K562 (cell line): Measurements from ENCODE around the gene SLC46A3.

Experiments
- BRD9 ChIP-seq: fragments of 450-650 bp; IDR thresholded peaks from 2 replicates; pipeline ENCODE4 v1.6.1; 2018; ENCODE audit warnings: low read depth; ENCODE audit not compliant: partially characterized antibody
- ELF4 ChIP-seq: fragments of 450-650 bp; formaldehyde crosslinking; IDR thresholded peaks from 2 replicates; pipeline ENCODE4 v1.4.0; 2022; ENCODE audit warnings: missing genetic modification characterization
- EP300 ChIP-seq: IDR thresholded peaks from 2 replicates; pipeline ENCODE4 v1.6.1; 2012; ENCODE audit warnings: low read length, improper control_type of control experiment
- GABPA ChIP-seq: fragments of 200-800 bp; sonication (Bioruptor generic); conservative IDR thresholded peaks from 2 replicates; pipeline ENCODE4 v1.6.1; 2016; ENCODE audit warnings: low read depth, missing genetic modification characterization, missing compliant biosample characterization
- HMG20B ChIP-seq: fragments of 250-450 bp; sonication (Bioruptor Pico); IDR thresholded peaks from 2 replicates; pipeline ENCODE4 v1.5.0; 2021; ENCODE audit warnings: mild to moderate bottlenecking
- MAX ChIP-seq: sonication (generic); formaldehyde crosslinking; IDR thresholded peaks from 2 replicates; pipeline ENCODE4 v1.9.0; 2022; ENCODE audit warnings: mild to moderate bottlenecking, missing genetic modification reagents
- POLR2A ChIP-seq: fragments of 450-650 bp; conservative IDR thresholded peaks from 2 replicates; pipeline ENCODE4 v1.6.1; 2016
- PTRF ChIP-seq: fragments of 450-650 bp; IDR thresholded peaks from 2 replicates; pipeline ENCODE4 v1.6.1; 2016; ENCODE audit warnings: mild to moderate bottlenecking, missing genetic modification characterization, missing compliant biosample characterization
- RAD21 ChIP-seq, 2 experiments: fragments of 250-450 bp in 1 of 2; fragments of 450-650 bp in 1 of 2; sonication (Bioruptor Pico) in 1 of 2; formaldehyde crosslinking in 1 of 2; IDR thresholded peaks in 1 of 2; conservative IDR thresholded peaks in 1 of 2; 2 replicates each; pipeline versions ENCODE4 v1.4.0 to v1.8.0; 2020 to 2022; ENCODE audit warnings: mild to moderate bottlenecking in 2 of 2, moderate library complexity in 1 of 2
- RCOR1 ChIP-seq, 2 experiments: IDR thresholded peaks; 2 replicates each; pipeline ENCODE4 v1.6.1; 2012; ENCODE audit warnings: low read depth in 2 of 2, low read length in 2 of 2, borderline replicate concordance in 1 of 2, improper control_type of control experiment in 1 of 2
- ZNF133 ChIP-seq: fragments of 250-450 bp; sonication (Bioruptor Pico); IDR thresholded peaks from 2 replicates; pipeline ENCODE4 v1.4.0; 2020; ENCODE audit warnings: mild to moderate bottlenecking
- TF ChIP-seq, protein P1 (sequence below), 3 experiments: IDR thresholded peaks in 2 of 3; conservative IDR thresholded peaks in 1 of 3; 2 replicates each; pipeline ENCODE4 v1.5.1; 2011 to 2012; ENCODE audit warnings: low read length in 3 of 3, mild to moderate bottlenecking in 3 of 3, control low read depth in 2 of 3, improper control_type of control experiment in 1 of 3, inconsistent platforms in 1 of 3, low read depth in 1 of 3, mixed read lengths in 1 of 3, moderate library complexity in 1 of 3; ENCODE audit not compliant: insufficient read depth in 2 of 3
- TF ChIP-seq, protein P2 (sequence below): sonication (generic); formaldehyde crosslinking; IDR thresholded peaks from 2 replicates; pipeline ENCODE4 v1.8.0; 2022; ENCODE audit warnings: mild to moderate bottlenecking, missing genetic modification reagents

DNA sequence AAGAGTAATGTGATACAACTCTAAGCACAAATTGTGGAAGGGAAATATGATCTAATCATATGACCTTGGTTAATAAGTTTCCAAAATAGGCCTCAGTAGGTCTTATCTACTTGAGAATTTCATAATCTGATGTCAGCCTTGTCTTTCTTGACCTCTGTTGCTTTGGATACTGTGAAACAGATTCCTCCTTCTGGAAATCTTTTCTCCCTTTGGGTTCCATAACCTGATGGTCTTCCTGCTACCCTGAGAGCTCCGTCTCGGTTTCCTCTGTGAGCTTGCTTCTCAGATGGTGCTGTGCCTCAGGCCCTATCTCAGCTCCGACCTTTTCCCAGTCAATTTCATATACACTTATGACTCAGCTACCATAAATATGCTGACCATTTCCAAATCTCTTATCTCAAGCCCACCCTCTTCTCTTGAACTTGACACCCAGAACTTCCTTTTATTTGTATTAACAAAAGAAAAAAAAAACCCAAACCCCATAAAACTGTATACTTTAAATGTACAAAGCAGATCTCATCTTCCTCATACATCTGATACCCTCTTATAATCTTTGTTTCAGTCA lies 6.4 kb upstream of the SLC46A3 start:
- TF ChIP-seq, protein P1, sequence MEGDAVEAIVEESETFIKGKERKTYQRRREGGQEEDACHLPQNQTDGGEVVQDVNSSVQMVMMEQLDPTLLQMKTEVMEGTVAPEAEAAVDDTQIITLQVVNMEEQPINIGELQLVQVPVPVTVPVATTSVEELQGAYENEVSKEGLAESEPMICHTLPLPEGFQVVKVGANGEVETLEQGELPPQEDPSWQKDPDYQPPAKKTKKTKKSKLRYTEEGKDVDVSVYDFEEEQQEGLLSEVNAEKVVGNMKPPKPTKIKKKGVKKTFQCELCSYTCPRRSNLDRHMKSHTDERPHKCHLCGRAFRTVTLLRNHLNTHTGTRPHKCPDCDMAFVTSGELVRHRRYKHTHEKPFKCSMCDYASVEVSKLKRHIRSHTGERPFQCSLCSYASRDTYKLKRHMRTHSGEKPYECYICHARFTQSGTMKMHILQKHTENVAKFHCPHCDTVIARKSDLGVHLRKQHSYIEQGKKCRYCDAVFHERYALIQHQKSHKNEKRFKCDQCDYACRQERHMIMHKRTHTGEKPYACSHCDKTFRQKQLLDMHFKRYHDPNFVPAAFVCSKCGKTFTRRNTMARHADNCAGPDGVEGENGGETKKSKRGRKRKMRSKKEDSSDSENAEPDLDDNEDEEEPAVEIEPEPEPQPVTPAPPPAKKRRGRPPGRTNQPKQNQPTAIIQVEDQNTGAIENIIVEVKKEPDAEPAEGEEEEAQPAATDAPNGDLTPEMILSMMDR (IDR thresholded peaks at IDR 0.05 in 2 of 3, conservative IDR thresholded peaks at IDR 0.05 in 1 of 3; ENCODE audit: insufficient read depth in 2 of 3, low read depth in 1 of 3, low read length in 3 of 3) = no peak
- TF ChIP-seq EP300 = no peak
- no peak for TF ChIP-seq RAD21 (CRISPR knock-in tag; conservative IDR thresholded peaks at IDR 0.05 in 1 of 2, IDR thresholded peaks at IDR 0.05 in 1 of 2)
- TF ChIP-seq BRD9 = no peak
- TF ChIP-seq ELF4 (CRISPR knock-in tag) = no peak
- TF ChIP-seq, protein P2, sequence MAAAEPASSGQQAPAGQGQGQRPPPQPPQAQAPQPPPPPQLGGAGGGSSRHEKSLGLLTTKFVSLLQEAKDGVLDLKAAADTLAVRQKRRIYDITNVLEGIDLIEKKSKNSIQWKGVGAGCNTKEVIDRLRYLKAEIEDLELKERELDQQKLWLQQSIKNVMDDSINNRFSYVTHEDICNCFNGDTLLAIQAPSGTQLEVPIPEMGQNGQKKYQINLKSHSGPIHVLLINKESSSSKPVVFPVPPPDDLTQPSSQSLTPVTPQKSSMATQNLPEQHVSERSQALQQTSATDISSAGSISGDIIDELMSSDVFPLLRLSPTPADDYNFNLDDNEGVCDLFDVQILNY (CRISPR knock-in tag) = no peak
- TF ChIP-seq GABPA (tag) = no peak
- no peak for TF ChIP-seq PTRF
- no peak for TF ChIP-seq ZNF133
- TF ChIP-seq POLR2A = no peak
- no peak for TF ChIP-seq HMG20B (CRISPR knock-in tag)
- TF ChIP-seq RCOR1 (IDR thresholded peaks at IDR 0.05; ENCODE audit: borderline replicate concordance in 1 of 2, low read depth in 2 of 2, low read length in 2 of 2) = no peak
- TF ChIP-seq MAX (CRISPR knock-in tag) = no peak
